HCT116 (cell line): ENCODE data around the gene LMNA. TPM values are rescaled to one million over a fixed set of nuclear protein-coding genes. Genes with fewer than 3 reads are reported as not detected.

Experiments used
- ATAC-seq: fragments of 200-7000 bp; cut with Tn5 transposase; 2 replicates; pipeline ENCODE4 v1.9.1; 2020; ENCODE audit warnings: mild to moderate bottlenecking, moderate library complexity
- BruUV-seq: library from RNA; stranded (reverse); fragments of 400-500 nt; replicated peaks from 2 replicates; lab custom pipeline; 2021; lab: Mats Ljungman, UMichigan
- CTCF ChIA-PET: fragments of 300-600 bp; sonication (Branson Sonifier 250); formaldehyde crosslinking; loops from one replicate; lab custom pipeline; 2021; ENCODE audit warnings: antibody characterized with exemption; lab: Charles Lee
- POLR2A ChIA-PET: fragments of 300-600, 350-600 bp; sonication (Branson Sonifier 250); formaldehyde crosslinking; loops from one replicate; lab custom pipeline; 2021; ENCODE audit warnings: antibody characterized with exemption; lab: Charles Lee
- RAD21 ChIA-PET, 2 experiments: fragments of 300-600 bp; sonication (Branson Sonifier 250); formaldehyde crosslinking; loops; one replicate each; lab custom pipeline; 2023; ENCODE audit warnings: low total read pairs in 2 of 2; ENCODE audit not compliant: uncharacterized antibody in 2 of 2, unreplicated experiment in 2 of 2, low non-redundant PET in 1 of 2; lab: Charles Lee
- DNase-seq: peaks from one replicate; pipeline ENCODE4 v3.0.0-alpha.2; 2010; ENCODE audit warnings: low read depth, low spot score
- H2AFZ ChIP-seq: fragments of 200-600 bp; shearing (Covaris generic), sonication (generic); 2 replicates; pipeline ENCODE4 v1.6.1; 2017; ENCODE audit warnings: low read depth, mixed run types, mixed read lengths, antibody characterized with exemption, low read length; ENCODE audit not compliant: poor library complexity, severe bottlenecking
- H3K27ac ChIP-seq: 2 replicates; pipeline ENCODE4 v1.5.1; 2012; ENCODE audit warnings: low read depth, low read length
- H3K27me3 ChIP-seq: fragments of 200-600 bp; sonication (generic); 2 replicates; pipeline ENCODE4 v1.6.1; 2016; ENCODE audit warnings: mixed run types, low read length, mixed read lengths; ENCODE audit not compliant: insufficient read depth
- H3K36me3 ChIP-seq, 2 experiments: fragments of 200-500 bp in 1 of 2; fragments of 200-600 bp in 1 of 2; sonication (Bioruptor generic) in 1 of 2; sonication (generic) in 1 of 2; 2 replicates each; pipeline versions ENCODE4 v1.5.1 to v1.6.1; 2014 to 2016; ENCODE audit warnings: low read length in 2 of 2, inconsistent platforms in 1 of 2, mixed read lengths in 1 of 2, mixed run types in 1 of 2; ENCODE audit not compliant: insufficient read depth in 2 of 2, control insufficient read depth in 1 of 2
- H3K4me1 ChIP-seq, 2 experiments: fragments of 200-600 bp in 1 of 2; sonication (generic) in 1 of 2; 2 replicates each; pipeline versions ENCODE4 v1.5.1 to v1.6.1; 2012 to 2017; ENCODE audit warnings: low read length in 2 of 2, inconsistent platforms in 1 of 2, mild to moderate bottlenecking in 1 of 2, mixed read lengths in 1 of 2, mixed run types in 1 of 2, moderate library complexity in 1 of 2; ENCODE audit not compliant: insufficient read depth in 2 of 2, control insufficient read depth in 1 of 2
- H3K4me2 ChIP-seq: fragments of 200-600 bp; sonication (generic); 2 replicates; pipeline ENCODE4 v1.6.1; 2017; ENCODE audit warnings: mixed run types, low read length, mixed read lengths
- H3K4me3 ChIP-seq, 2 experiments: fragments of 200-600 bp in 1 of 2; sonication (generic) in 1 of 2; replicated peaks in 1 of 2; 2 replicates each; pipeline ENCODE4 v1.5.1; 2011 to 2016; ENCODE audit warnings: low read length in 2 of 2, control low read depth in 1 of 2, low read depth in 1 of 2, mild to moderate bottlenecking in 1 of 2, mixed read lengths in 1 of 2, mixed run types in 1 of 2
- H3K79me2 ChIP-seq: fragments of 200-600 bp; sonication (generic); 2 replicates; pipeline ENCODE4 v1.6.1; 2017; ENCODE audit warnings: mild to moderate bottlenecking, mixed run types, low read length, moderate library complexity, mixed read lengths; ENCODE audit not compliant: insufficient read depth
- H3K9ac ChIP-seq: fragments of 200-600 bp; sonication (generic); 2 replicates; pipeline ENCODE4 v1.6.1; 2016; ENCODE audit warnings: low read length, mixed read lengths
- H3K9me2 ChIP-seq: fragments of 200-600 bp; sonication (generic), shearing (Covaris generic); 2 replicates; pipeline ENCODE4 v1.6.1; 2017; ENCODE audit warnings: mixed run types, mild to moderate bottlenecking, moderate library complexity; ENCODE audit not compliant: insufficient read depth
- H3K9me3 ChIP-seq, 2 experiments: fragments of 200-500 bp in 1 of 2; fragments of 200-600 bp in 1 of 2; sonication (Bioruptor generic) in 1 of 2; sonication (generic) in 1 of 2; 2 replicates each; pipeline ENCODE4 v1.6.1; 2014 to 2017; ENCODE audit warnings: low read length in 2 of 2, mixed read lengths in 2 of 2, inconsistent platforms in 1 of 2, low read depth in 1 of 2, mild to moderate bottlenecking in 1 of 2, mixed run types in 1 of 2, moderate library complexity in 1 of 2; ENCODE audit not compliant: control insufficient read depth in 1 of 2, insufficient read depth in 1 of 2
- H4K20me1 ChIP-seq: fragments of 200-600 bp; sonication (generic), shearing (Covaris generic); 2 replicates; pipeline ENCODE4 v1.6.1; 2017; ENCODE audit warnings: mixed run types, mild to moderate bottlenecking, moderate library complexity; ENCODE audit not compliant: insufficient read depth
- ATF3 ChIP-seq: IDR thresholded peaks from 2 replicates; pipeline ENCODE4 v1.6.1; 2012
- CBX3 ChIP-seq: IDR thresholded peaks from 2 replicates; pipeline ENCODE4 v1.6.1; 2012; ENCODE audit warnings: low read depth
- CEBPB ChIP-seq: IDR thresholded peaks from 2 replicates; pipeline ENCODE4 v1.6.1; 2012; ENCODE audit warnings: low read depth
- EGR1 ChIP-seq: IDR thresholded peaks from 2 replicates; pipeline ENCODE4 v1.6.1; 2012; ENCODE audit warnings: low read depth
- ELF1 ChIP-seq: IDR thresholded peaks from 2 replicates; pipeline ENCODE4 v1.6.1; 2012; ENCODE audit warnings: low read depth, borderline replicate concordance
- EZH2 ChIP-seq: fragments of 200-600 bp; sonication (generic); IDR thresholded peaks from 2 replicates; pipeline ENCODE4 v1.6.1; 2017; ENCODE audit warnings: antibody characterized with exemption, mixed run types
- FOSL1 ChIP-seq: IDR thresholded peaks from 2 replicates; pipeline ENCODE4 v1.6.1; 2012; ENCODE audit warnings: low read depth
- RAD21 ChIP-seq: IDR thresholded peaks from 2 replicates; pipeline ENCODE4 v1.6.1; 2012; ENCODE audit warnings: low read depth, mild to moderate bottlenecking
- SIN3A ChIP-seq: IDR thresholded peaks from 2 replicates; pipeline ENCODE4 v1.6.1; 2012; ENCODE audit warnings: low read depth
- SP1 ChIP-seq: IDR thresholded peaks from 2 replicates; pipeline ENCODE4 v1.6.1; 2012; ENCODE audit warnings: low read depth
- YY1 ChIP-seq: IDR thresholded peaks from 2 replicates; pipeline ENCODE4 v1.6.1; 2011; ENCODE audit warnings: low read length, low read depth, moderate library complexity, mild to moderate bottlenecking; ENCODE audit not compliant: insufficient replicate concordance; ENCODE audit errors: extremely low read depth
- ZFX ChIP-seq: fragments of 450-650 bp; IDR thresholded peaks from 2 replicates; pipeline ENCODE4 v1.6.1; 2017
- ZNF274 ChIP-seq: fragments of 200-500 bp; sonication (Bioruptor generic); IDR thresholded peaks from 2 replicates; pipeline ENCODE4 v1.6.1; 2014; ENCODE audit warnings: mild to moderate bottlenecking, low read depth, low read length, inconsistent platforms
- intact Hi-C: fragments of 100-400 bp; cut with micrococcal nuclease; formaldehyde crosslinking; loops from 2 replicates; pipeline ENCODE4 v1.10.0; 2022
- total RNA-seq: library from RNA; stranded (reverse); gene quantifications from one replicate; pipeline ENCODE4 v1.2.1, GENCODE V29; 2021; ENCODE audit not compliant: unreplicated experiment
- TF ChIP-seq, protein P1 (sequence below): IDR thresholded peaks from 2 replicates; pipeline ENCODE4 v1.6.1; 2011; ENCODE audit warnings: mild to moderate bottlenecking, low read length, moderate library complexity; ENCODE audit not compliant: insufficient replicate concordance; ENCODE audit errors: extremely low read depth
- TF ChIP-seq, protein P2 (sequence below): IDR thresholded peaks from 2 replicates; pipeline ENCODE4 v1.6.1; 2012
- TF ChIP-seq, protein P3 (sequence below), 3 experiments: fragments of 200-600 bp in 1 of 3; sonication (generic) in 1 of 3; IDR thresholded peaks in 2 of 3; conservative IDR thresholded peaks in 1 of 3; 2 replicates each; pipeline ENCODE4 v1.5.1; 2012 to 2017; ENCODE audit warnings: low read depth in 2 of 3, low read length in 2 of 3, antibody characterized with exemption in 1 of 3, borderline replicate concordance in 1 of 3, control low read depth in 1 of 3, mild to moderate bottlenecking in 1 of 3, mixed read lengths in 1 of 3, mixed run types in 1 of 3, moderate library complexity in 1 of 3; ENCODE audit not compliant: insufficient read depth in 1 of 3

LMNA gene
- total RNA-seq, 1 experiment from 2014 or later = 528 TPM

- Histone ChIP-seq H3K9me2 (no peaks in the 10 kb centered on the region), H4K20me1 (no peaks in the 10 kb centered on the region), H3K27ac (no peak overlapping the region), H3K36me3 (no peaks in the 10 kb centered on the region), H3K4me2 (no peak overlapping the region)
- ChIA-PET RAD21 (interaction anchor here in 1 of 2 experiments (0.6 kb wide), 1 partner anchor 74 kb away, joined by 4 read pairs; no protein-coding TSS in a partner anchor), POLR2A (no interaction called here)
- DNase-seq = no peak
- intact Hi-C loops = no loop called here
- TF ChIP-seq YY1 = no peak
- TF ChIP-seq, all 23 proteins: peak for 0
- Histone ChIP-seq H3K27me3 (no peaks in the 10 kb centered on the region; the same call in 1 of the 2 replicates), H3K4me3 (no peak overlapping the region), H2AFZ (no peak overlapping the region), H3K79me2 (no peaks in the 10 kb centered on the region), H3K4me1 (peaks cover 3 to 5% of the 10 kb centered on the region in 2 experiments; a peak in 3 of 4 replicates), H3K9ac (no peak overlapping the region), H3K9me3 (no peaks in the 10 kb centered on the region)
- ATAC-seq = no peak
- CTCF ChIA-PET = interaction anchor here (0.9 to 1.7 kb wide), 3 partner anchors 21 to 74 kb away, joined by 3 to 4 read pairs (median 3); partner anchors contain the start of gene PMF1
- no TSS peak for BruUV-seq
Observed at GRCh38 chr1:156151093-156151688, 36.7 kb downstream of the LMNA start.

GRCh38 chr1:156152628-156153027 is 38.1 kb downstream of the LMNA start:
- POLR2A ChIA-PET = no interaction called here
- Histone ChIP-seq H3K4me3 (no peak overlapping the region), H3K4me1 (no peaks in the 10 kb centered on the region), H3K9me2 (no peaks in the 10 kb centered on the region), H3K27ac (no peak overlapping the region), H3K36me3 (no peaks in the 10 kb centered on the region), H2AFZ (no peak overlapping the region), H3K79me2 (no peaks in the 10 kb centered on the region), H3K4me2 (no peak overlapping the region), H3K27me3 (peaks cover 3% of the 10 kb centered on the region; the same call in 1 of the 2 replicates), H4K20me1 (no peaks in the 10 kb centered on the region), H3K9ac (no peak overlapping the region), H3K9me3 (no peaks in the 10 kb centered on the region)
- no TSS peak for BruUV-seq
- RAD21 ChIA-PET = interaction anchor here in 1 of 2 experiments (0.5 kb wide), 1 partner anchor 73 kb away, joined by 3 read pairs; no protein-coding TSS in a partner anchor
- intact Hi-C loops = no loop called here
- CTCF ChIA-PET = interaction anchor here (1.5 kb wide), 1 partner anchor 60 kb away, joined by 3 read pairs; the partner anchor contains the start of gene PMF1
- no peak for DNase-seq
- no peak for ATAC-seq
- TF ChIP-seq, protein P1, sequence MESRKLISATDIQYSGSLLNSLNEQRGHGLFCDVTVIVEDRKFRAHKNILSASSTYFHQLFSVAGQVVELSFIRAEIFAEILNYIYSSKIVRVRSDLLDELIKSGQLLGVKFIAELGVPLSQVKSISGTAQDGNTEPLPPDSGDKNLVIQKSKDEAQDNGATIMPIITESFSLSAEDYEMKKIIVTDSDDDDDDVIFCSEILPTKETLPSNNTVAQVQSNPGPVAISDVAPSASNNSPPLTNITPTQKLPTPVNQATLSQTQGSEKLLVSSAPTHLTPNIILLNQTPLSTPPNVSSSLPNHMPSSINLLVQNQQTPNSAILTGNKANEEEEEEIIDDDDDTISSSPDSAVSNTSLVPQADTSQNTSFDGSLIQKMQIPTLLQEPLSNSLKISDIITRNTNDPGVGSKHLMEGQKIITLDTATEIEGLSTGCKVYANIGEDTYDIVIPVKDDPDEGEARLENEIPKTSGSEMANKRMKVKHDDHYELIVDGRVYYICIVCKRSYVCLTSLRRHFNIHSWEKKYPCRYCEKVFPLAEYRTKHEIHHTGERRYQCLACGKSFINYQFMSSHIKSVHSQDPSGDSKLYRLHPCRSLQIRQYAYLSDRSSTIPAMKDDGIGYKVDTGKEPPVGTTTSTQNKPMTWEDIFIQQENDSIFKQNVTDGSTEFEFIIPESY = no peak
- TF ChIP-seq, protein P2, sequence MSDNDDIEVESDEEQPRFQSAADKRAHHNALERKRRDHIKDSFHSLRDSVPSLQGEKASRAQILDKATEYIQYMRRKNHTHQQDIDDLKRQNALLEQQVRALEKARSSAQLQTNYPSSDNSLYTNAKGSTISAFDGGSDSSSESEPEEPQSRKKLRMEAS = no peak
- TF ChIP-seq ATF3 = no peak
- TF ChIP-seq ELF1 = no peak
- TF ChIP-seq CEBPB = no peak
- TF ChIP-seq SP1 = no peak
- no peak for TF ChIP-seq FOSL1
- TF ChIP-seq, protein P3, sequence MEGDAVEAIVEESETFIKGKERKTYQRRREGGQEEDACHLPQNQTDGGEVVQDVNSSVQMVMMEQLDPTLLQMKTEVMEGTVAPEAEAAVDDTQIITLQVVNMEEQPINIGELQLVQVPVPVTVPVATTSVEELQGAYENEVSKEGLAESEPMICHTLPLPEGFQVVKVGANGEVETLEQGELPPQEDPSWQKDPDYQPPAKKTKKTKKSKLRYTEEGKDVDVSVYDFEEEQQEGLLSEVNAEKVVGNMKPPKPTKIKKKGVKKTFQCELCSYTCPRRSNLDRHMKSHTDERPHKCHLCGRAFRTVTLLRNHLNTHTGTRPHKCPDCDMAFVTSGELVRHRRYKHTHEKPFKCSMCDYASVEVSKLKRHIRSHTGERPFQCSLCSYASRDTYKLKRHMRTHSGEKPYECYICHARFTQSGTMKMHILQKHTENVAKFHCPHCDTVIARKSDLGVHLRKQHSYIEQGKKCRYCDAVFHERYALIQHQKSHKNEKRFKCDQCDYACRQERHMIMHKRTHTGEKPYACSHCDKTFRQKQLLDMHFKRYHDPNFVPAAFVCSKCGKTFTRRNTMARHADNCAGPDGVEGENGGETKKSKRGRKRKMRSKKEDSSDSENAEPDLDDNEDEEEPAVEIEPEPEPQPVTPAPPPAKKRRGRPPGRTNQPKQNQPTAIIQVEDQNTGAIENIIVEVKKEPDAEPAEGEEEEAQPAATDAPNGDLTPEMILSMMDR (IDR thresholded peaks at IDR 0.05 in 2 of 3, conservative IDR thresholded peaks at IDR 0.05 in 1 of 3; ENCODE audit: borderline replicate concordance in 1 of 3, insufficient read depth in 1 of 3, low read depth in 2 of 3, low read length in 2 of 3) = no peak
- TF ChIP-seq EZH2 = no peak
- no peak for TF ChIP-seq EGR1
- no peak for TF ChIP-seq ZFX
- TF ChIP-seq SIN3A = no peak
- TF ChIP-seq CBX3 = no peak
- no peak for TF ChIP-seq RAD21
- no peak for TF ChIP-seq ZNF274
